ENCODE measurements around the gene NUTF2.

The NUTF2 gene

DNA sequence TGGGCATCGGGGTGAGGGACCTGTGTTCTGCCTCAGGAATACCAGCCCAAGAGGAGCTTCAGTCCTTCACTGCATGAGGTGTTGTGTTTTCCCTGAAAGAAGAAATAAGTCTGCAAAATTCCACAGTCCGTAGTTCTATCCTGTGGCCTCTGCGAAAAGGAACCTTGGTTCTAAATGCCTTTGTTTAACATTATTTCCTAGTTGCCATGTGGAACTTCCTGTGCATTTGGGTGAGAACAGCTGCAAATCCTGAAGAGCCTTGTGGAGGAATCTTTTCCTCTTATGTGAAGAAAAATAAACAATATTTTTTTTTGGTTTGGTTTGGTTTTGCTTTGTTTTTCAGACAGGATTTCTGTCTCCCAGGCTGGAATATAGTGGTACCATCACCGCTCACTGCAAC lies 56.1 kb downstream of the NUTF2 start:
- no peak for TF ChIP-seq GATA2 (IDR thresholded peaks at IDR 0.05; ENCODE audit: low read depth, low read length)
- no peak for TF ChIP-seq GATA3 (IDR thresholded peaks at IDR 0.05; ENCODE audit: low read depth, low read length)

DNA sequence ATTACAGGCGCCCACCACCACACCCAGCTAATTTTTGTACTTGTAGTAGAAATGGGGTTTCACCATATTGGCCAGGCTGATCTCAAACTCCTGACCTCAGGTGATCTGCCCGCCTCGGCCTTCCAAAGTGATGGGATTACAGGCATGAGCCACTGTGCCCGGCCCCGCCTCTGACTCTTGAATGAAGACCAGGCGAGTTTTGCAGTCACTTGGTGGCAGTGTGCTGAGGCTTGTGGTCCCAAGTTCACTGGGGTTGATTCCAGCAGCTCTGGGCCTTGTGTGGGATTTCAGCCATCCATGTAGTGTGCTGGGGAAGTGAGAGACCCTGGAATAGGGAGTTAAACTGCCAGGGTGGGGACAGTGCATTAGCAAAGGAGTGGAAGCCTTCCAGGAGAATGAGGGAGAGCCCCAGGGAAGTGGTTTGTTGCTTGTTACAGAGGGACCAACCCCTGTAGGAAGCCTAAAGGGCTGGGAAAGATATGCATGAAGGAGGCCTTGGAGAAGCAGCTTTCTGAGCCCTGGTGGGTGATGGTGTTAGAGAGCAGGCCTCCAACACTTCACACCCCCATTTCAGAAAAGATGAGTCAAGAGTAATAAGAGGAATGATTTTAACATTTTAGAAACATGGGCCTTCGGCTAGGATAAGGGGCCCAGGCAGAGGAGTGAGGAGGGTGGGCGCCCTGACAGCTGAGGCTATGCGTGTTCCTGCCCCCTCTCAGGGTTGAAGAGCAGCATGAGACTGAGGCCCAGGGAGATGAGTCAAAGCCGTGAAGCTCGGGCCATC lies 60.9 kb downstream of the NUTF2 start:
- TF ChIP-seq GATA2 (IDR thresholded peaks at IDR 0.05; ENCODE audit: low read depth, low read length), result no peak

DNA sequence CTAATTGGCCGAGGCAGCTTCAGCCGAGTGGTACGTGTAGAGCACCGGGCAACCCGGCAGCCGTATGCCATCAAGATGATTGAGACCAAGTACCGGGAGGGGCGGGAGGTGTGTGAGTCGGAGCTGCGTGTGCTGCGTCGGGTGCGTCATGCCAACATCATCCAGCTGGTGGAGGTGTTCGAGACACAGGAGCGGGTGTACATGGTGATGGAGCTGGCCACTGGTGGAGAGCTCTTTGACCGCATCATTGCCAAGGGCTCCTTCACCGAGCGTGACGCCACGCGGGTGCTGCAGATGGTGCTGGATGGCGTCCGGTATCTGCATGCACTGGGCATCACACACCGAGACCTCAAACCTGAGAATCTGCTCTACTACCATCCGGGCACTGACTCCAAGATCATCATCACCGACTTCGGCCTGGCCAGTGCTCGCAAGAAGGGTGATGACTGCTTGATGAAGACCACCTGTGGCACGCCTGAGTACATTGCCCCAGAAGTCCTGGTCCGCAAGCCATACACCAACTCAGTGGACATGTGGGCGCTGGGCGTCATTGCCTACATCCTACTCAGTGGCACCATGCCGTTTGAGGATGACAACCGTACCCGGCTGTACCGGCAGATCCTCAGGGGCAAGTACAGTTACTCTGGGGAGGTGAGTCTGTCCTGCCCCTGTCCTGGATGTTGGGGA lies 62.5 kb downstream of the NUTF2 start:
- TF ChIP-seq GATA2 (IDR thresholded peaks at IDR 0.05; ENCODE audit: low read depth, low read length) (no peak), GATA3 (IDR thresholded peaks at IDR 0.05; ENCODE audit: low read depth, low read length) (no peak)

DNA sequence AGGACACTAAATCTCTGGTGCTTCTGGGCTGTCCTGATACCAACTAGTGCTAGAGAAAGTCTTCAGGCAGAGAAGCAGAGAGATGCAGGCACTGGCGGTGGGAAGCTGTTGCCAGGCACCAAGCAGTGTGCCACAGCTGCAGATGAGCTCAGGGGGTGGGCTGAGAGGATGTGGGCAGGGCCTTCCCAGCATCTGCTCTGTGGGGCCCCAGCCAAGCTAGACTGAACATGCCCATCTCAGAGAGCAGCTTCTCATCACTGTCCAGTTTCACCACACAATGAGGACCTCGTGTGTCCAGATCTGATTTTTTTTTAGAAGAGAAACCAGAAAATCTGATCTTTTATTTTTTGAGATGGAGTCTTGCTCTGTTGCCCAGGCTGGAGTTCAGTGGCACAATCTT lies 63.4 kb downstream of the NUTF2 start:
- TF ChIP-seq GATA2 (IDR thresholded peaks at IDR 0.05; ENCODE audit: low read depth, low read length) (no peak), GATA3 (IDR thresholded peaks at IDR 0.05; ENCODE audit: low read depth, low read length) (no peak)

DNA sequence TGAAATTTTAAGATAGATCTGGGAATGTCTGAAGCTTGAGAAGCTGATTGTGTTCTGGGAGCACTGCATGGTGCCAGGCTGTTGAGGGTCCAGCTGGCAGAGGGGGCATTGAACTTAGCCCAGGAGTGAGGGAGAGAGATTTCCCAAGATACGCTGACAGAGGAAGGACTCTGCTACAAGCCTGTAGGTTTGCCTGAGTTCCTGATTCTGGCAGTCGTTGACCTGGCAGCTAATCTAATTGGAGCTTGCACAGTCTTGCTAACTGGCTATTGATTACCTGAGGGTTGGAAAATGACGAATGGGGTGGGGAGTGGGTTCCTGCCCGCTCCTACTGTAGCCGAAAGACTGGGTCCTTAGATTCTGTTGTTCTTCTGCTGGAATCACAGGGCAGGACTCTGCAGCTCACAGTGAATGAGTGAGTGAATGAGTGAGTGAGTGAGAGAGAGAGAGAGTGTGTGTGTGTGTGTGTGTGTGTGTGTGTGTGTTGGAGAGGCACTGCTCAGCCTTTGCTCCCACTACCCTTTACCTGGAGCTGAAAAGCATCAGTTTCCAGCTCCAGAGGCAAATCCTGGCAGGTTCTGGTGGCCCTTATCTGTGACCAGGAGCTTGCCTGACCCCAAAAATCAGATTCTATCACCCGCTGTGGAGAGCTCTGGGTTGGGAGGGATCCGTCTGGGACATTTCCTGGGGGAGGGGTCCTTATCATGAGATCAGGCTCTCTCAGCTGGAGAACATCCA lies 68.2 kb downstream of the NUTF2 start:
- TF ChIP-seq GATA2 (IDR thresholded peaks at IDR 0.05; ENCODE audit: low read depth, low read length), result peak; percentile 97
- no peak for TF ChIP-seq GATA3 (IDR thresholded peaks at IDR 0.05; ENCODE audit: low read depth, low read length)

DNA sequence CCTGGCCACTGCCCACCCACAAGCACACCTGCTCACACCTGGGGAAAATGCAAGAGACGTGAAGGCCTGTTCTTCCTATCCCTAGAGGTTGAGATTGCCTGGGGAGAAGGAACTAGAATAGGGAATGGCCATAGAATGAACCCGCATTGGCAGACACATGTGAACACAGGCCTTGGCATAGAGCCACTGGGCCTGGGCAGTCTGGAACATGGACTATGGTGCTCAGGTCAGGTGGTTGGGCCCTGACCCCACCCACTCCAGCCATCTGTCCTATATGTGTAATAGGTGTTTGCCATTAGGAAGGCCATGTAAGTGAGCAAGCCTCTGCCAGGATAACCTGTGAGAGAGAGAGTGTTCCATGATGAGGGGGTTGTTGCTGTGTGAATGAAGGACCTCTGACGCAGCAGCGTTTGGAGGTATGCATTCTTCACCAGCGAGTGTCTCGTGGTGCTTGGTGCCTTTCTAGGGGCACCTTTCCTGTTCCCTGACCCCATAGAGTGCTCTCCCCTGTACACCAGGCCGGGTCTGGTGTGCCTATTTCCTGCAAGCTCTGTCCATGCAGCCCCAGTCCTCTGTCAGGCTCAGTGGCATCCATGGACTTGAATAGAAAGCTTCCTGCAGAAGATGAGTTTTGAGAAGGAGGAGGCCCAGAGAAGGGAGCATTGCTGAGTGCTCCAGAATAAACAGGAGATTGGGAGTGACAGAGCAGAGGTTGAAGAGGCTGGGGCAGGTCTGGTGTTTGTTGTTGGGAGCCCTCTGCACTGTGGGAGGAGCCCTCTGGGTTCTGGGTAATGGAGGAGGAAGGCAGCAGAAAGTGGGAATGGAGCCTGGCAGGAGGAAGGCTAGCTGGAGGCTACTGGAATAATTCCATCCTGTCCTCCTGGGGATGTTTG lies 69.3 kb downstream of the NUTF2 start:
- TF ChIP-seq GATA2 (IDR thresholded peaks at IDR 0.05; ENCODE audit: low read depth, low read length) (no peak), GATA3 (IDR thresholded peaks at IDR 0.05; ENCODE audit: low read depth, low read length) (no peak)

DNA sequence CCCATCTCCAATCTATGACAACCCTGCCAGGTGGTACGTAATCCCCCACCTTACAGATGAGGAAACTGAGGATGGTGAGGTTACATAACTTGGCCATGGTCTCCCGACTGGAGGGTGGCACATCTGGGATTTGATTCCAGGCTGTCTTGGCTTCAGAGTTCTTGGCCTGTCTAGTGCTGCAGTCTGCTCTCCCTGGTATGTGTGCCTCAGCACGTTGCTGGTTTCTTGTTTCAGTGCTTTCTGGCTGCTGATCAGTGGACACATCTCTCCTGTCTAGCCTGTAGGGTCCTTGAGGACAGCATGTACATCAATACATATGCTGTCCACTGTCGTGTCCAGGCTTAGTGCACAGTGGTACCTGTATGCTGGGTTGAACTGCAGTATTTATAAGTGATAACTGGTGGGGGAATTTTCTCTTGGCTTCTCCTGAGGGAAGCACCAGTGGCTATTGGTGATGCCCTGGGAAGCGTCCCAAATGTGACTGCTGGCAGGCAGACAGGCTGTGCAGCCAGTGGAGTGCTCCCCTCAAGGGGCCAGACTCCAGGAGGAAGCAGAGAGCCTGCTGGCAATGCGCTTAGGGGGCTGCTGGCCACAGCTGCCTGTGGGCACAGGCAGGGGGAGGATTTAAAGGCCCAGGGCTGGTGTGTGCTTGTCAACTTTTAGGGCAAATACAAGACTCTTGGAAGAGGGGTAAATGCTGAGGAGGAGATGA lies 70.6 kb downstream of the NUTF2 start:
- TF ChIP-seq GATA3 (IDR thresholded peaks at IDR 0.05; ENCODE audit: low read depth, low read length) (no peak), GATA2 (IDR thresholded peaks at IDR 0.05; ENCODE audit: low read depth, low read length) (no peak)

DNA sequence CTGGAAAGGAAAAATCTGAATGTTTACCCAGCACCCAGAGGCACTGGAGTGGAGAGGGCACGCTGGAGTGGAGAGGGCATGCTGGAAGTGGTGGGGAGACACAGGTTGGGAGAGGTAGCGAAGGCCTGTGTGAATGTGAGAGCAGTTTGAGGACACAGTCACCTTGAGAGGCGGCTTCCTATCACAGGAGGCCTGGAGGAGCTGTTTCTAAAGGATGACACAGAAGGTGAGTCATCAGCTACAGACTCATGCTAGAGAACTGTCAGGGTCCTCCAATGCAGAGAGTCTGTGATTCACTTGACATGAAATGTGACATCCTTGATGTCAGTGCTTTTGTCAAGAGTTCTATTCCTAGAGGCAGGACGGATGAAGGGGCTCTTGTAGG lies 71.1 kb downstream of the NUTF2 start:
- TF ChIP-seq GATA3 (IDR thresholded peaks at IDR 0.05; ENCODE audit: low read depth, low read length) (no peak), GATA2 (IDR thresholded peaks at IDR 0.05; ENCODE audit: low read depth, low read length) (no peak)

DNA sequence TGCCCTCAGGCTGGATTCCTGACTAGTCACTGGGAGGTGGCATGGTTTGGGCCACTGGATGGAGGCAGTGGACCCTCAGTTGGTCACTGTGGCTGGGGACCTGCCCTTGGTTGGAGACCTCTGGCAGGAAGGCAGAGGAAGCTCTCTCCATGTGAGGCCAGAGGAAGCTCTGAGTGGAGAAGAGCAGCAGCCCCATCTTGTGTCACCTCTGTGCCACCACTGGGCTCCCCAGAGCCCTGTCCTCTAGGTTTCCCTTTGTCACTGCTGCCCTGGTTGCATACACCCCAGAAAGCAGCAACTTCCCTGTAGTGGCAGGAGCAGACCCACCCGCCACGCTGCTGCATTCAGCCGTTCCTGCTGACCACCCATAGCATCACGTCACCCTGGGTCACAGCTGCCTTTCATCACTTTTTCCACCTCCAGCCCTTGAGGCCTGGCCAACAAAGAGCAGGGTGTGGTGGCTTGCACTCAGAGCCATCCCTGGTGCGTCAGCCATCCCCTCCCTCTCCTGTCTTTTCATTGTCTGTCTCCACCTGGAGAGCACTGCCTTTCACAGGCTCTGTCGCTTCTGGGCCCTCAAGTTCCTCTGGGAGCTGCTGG lies 73.0 kb downstream of the NUTF2 start:
- TF ChIP-seq GATA2 (IDR thresholded peaks at IDR 0.05; ENCODE audit: low read depth, low read length) (no peak), GATA3 (IDR thresholded peaks at IDR 0.05; ENCODE audit: low read depth, low read length) (no peak)
